NCI-H82 (cell line): ENCODE data around the gene GRIK2.
A peak's percentile ranks its signal among the peaks of the same experiment; 100 is the strongest.

Experiments
- DNase-seq: peaks from one replicate; lab custom pipeline; 2025; lab: John Stamatoyannopoulos, UW

The GRIK2 gene

DNA sequence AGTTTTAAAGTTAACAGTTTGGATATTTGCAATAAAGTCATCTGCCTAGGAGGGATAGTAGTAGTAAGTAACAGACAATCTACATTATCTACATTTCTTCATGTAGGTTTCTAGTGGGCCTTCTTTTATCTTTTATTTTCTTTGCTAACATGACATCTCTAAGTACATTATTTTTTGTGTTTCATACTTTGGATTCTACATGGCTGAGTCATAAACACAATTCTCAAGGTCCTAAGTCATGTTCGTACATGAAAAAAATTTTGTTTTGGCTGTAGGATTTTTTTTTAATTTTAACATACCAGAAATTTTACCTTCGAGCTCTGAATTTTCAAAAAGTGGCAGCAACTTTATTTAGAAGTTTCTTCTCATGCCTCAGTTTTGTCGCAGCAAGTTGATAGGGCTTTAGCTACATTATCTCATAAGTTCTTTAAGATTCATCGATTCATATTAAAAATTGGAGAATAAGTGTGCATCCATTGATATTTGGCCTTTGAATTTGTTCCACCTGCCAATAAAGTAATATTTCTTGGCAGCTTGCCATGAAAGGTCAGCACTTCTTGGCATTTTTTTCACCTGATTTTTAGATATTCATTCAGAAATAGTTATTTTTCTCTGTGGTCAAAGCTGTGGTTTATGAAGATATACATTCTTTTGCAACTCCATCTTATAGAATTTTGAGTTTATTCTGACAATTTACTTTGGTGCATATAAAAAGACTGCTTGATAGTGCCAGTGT, 146.2 kb downstream of the GRIK2 start:
- no peak for DNase-seq

DNA sequence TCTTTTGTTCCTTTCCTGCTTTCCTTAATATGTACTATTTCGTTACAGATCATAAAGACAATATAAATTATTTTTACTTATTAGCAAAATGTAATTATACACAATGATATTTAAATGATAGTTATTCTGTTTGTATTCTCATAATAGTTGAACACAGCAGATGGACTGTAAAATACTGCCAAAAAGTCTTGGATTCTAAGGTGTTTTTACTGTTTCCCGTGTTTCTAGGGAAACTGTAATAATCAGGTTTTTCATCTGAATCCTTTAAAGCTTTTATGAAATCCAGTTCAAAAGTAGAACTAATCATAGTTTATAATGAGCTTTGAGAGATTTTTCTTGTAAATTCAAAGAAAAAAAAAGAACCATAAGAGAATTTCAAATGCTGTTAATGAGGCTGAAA, 148.4 kb downstream of the GRIK2 start:
- no peak for DNase-seq

DNA sequence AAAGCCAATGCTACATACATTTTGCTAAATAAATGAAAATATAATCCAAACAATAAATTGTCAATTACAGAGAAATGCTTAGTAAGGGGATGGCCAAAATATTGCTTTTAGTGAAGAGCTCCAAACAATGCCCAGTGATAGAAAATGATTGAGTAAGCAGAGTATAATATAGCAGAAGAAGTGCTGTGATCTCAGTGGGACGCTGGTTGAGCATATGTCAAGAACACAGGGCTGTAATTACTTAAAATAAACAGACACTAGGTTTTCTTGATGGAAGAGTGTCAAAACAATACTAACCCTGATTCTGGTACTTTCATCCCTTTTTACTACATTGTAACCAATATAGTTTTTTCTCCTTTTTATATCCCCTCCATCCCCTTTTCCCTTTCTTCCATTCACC, 150.3 kb downstream of the GRIK2 start:
- DNase-seq, result no peak

DNA sequence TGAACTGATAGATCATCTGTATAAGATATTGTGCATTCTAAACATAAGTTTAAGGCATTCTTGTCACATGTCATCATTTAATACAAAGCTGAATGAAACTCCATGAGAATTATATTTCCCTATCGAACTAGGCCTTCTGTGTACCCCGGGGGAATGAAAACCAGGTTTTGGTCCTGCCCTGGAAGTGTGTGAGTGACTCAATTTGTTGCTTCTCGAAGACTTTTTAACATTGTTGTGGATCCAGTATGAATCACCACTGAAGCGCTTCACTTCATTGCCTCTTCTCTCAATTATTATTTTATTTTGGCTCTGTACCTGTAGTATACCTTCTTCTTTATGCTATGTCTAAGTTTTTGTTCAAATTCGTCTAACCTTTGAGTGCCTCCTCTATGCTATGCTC, 150.8 kb downstream of the GRIK2 start:
- peak; percentile 4 for DNase-seq

DNA sequence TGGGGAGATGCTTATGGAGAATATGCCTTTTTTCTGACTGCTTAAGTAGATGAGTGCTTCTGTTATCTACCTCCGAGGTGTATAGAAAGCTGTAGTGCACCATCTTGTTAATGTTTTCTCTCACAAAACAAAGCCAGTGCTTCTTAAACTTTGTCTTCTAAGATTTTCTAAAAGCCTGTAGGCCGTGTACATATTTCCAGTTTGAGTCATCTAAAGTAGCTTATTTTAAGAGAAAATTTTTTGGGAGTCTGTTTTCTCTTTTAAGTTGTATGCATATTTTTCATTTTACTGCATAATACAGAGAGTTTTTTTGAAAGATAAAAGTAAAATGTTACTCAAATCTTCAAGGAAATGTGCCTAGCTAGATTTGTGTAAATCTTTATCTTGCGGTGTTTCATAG, 151.7 kb downstream of the GRIK2 start:
- DNase-seq, result no peak

DNA sequence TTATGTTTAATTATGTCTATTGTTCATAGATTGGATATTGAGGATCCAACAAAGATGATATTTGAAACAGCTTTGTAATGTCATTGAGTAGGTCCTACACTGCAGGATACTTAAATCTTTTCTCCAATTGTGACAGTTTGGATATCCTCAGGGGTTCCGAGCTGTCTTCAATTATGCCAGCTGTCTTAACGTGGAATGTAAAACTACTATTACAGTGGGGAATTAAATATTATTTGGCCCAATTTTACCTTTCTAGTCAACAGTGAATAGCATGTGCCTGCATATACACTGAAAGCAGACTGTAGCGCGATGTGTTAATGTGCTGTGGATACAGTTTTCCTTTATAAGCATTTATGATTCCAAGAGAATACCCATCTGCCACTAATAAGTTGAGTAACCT, 156.9 kb downstream of the GRIK2 start:
- no peak for DNase-seq

DNA sequence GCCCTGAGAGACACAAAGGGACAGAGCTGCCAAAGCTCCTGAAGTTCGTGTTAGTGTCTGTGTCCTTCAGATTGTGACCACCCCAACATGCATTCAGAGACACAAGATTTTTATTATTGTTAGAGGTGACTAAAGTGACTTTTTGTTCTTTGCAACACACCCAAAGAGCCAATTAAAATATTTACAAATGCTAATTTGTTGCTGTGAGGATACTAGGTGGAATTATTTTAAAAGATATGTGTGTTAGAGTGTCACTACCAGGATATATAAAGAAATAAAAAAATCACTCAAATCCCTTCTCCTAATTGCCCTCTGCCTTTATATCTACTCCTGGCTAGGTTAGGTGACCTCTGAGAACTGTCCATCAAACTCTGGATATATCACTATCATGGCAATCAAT, 160.7 kb downstream of the GRIK2 start:
- DNase-seq, result no peak

DNA sequence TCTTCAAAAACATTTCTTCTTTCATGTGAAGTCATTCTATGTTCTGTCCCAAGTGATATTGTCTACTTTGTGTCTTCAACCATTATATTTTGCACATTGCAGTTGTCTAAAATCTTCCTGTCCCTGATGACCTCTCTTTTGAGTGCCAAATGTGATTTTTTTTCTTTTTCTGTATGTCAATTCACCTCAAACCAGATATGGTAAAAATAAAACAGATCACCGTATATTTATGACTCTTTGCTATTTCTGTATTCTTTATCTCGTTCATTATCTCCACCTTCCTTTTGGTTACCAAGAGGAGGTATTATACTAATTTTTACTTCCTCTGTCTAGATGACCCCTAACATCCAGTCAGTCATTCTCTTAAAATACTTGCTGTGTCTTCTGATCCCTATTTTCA, 165.2 kb downstream of the GRIK2 start:
- no peak for DNase-seq

DNA sequence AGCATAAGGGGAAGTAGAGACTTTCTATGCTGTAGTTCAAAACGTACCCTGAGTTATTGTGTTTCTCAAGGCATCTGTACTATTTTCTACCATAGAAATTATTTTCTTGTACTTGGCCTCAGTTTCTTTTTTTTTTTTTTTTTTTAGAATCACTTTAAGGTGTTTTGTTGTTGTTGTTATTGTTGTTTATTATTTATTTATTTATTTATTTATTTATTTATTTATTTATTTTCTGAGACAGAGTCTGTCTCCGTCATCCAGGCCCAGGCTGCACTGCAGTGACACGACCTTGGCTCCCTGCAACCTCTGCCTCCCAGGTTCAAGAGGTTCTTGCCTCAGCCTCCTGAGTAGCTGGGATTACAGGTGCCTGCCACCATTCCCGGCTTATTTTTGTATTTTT, 179.1 kb downstream of the GRIK2 start:
- no peak for DNase-seq

DNA sequence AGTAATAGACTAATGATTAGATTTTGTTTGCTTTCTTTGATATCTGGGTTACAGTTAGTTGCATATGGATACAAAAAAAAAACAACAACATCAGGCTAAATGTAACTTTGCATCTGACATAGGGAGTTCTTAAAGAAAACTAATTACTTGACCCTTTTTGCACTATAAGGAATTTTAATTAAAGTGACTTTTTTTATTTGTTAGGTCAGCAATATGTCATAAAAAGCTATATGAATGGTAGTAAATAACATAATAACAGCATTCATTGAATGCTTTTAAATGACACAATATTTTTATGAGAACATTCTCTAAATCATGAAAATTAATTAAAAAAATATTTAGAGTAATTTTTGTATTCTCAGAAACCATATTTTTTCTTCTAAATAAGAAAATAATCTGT, 183.6 kb downstream of the GRIK2 start:
- DNase-seq, result no peak

DNA sequence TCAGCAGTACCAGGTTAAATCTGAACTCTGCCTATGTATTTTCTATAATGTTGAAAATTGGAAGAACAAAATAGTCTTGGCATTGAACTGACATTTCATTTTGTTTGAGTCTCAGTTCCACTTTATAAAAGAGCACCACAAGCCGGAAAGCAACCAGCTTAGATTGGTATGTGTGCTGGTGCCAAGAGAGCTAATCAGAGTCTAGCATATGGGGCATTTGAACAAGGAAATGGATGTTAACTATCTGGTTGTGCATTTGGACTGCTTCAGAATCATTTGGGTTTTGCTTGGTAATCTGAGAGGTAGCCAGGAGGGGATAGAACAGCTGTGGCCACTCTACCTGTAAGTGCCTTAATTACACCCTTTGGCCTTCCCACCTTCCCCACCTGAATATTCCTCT, 184.8 kb downstream of the GRIK2 start:
- DNase-seq, result no peak

DNA sequence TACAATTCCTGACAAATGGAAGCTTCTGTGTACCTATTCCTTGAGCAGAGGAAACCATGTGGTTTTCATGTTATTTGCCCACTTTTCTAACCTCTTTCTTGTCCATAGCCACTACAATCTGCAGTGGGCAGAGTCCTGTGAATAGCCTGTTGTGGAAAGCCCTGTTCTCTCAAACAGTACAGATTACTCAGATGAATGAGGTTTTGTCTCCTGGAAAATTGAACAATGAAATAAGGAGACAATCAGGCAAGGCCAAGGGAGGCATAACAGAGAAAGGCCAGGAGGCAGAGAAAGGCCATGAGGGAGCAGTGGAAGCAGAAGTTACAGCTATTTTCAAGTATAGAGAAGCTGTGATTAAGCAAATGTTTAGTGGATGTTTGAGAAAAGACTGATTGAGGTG, 189.3 kb downstream of the GRIK2 start:
- no peak for DNase-seq

DNA sequence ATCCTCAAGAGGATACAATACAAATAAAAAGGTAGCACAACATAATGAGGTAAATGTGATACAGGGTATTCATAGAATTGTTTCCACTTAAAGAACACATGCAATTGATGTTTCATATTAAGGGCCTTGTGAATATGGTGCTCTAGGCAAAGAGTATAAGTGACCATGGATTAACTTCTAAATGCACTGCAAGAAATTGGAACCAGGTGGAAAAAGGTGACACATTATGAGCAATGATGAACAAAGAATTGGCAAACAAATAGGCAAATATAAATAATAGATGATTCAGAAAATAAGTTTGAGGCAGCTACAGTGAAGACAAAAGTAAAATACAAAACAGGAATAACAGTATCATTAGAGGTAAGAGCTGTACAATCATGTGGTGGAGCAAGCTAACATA, 192.0 kb downstream of the GRIK2 start:
- no peak for DNase-seq

DNA sequence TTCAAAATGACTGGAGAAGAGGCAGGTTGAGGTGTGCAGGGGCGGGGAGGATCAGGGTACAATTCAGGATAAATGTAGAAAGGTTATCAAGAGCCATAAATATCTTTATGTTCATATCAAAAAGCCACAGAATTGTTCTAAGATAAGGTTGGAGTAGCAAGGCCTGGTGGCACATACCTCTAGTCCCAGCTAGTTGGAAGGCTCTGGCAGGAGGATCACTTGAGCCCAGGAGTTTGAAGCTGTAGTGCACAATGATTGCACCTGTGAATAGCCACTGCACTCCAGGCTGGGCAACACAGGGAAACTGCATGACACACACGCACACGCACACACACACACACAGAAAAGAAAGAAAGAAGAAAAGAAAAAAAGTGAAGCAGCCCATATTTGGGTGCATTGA, 194.8 kb downstream of the GRIK2 start:
- DNase-seq, result no peak

DNA sequence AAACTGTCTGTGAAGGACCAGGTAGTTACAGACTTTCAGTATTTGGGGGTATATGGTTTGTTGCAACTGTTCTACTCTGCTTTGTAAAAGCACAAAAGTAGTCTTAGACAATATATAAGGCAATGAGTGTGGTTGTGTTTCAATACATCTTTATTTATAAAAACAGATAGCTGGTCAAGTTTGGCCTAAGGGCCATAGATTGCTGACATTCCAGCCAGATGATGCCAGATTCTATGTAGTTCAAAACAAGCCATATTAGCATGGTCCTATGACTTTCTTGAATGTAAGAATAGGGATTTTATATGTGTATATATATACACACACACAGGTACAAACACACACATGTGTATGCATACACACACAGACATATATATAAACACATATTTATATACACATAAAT, 201.8 kb downstream of the GRIK2 start:
- no peak for DNase-seq

DNA sequence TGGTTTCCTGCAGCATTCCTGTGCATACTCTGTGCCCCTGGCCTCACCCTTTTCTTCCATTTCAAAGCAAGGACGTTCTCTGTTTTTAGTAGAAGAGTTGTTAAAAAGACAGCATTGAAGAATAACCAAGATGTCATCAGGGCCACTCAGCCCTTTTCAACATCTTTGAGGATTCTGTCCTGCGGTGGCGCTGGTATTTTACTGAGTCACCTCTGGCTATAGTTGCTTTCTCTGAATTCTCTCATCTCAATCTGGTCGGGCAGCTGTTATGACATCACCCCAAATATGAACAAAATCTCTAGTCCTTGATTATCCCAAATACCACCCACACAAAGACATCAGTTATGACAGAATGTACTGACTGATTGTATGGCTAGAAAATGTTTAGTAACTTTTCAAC, 204.2 kb downstream of the GRIK2 start:
- DNase-seq, result no peak

DNA sequence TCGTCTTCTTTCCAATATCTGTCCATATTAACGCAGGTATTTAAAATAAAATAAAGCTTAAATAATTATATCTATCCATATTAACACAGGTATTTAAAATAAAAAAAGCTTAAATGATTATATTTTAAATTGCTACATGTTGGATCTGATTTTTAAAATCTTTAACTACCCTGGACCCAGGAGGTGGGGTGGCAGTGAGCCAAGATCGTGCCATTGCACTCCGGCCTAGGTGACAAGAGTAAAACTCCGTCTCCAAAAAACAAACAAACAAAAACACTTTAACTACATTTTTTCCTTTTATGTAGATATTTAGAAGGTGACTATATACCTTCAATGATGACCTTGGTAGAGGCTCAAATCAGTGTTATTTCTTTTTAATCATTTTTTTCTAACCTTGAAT, 211.9 kb downstream of the GRIK2 start:
- no peak for DNase-seq

DNA sequence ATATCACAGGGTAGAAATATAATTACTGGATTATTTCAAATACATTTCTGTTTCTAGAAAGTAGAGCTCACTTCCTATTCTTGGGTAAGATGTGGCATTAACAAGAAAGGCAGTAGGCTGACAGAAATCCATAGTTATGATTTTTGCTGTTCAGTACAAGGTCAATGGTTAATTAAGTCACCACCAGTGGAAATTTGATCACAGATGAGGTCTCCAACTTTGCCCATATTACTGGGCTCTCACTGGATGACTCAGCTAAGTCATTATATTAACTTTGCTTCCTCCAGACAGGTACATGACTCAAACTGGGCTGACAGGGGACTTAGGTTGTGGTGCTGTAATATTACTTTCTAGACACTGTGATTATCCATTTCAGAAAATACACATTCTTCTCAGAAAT, 212.4 kb downstream of the GRIK2 start:
- DNase-seq, result no peak

DNA sequence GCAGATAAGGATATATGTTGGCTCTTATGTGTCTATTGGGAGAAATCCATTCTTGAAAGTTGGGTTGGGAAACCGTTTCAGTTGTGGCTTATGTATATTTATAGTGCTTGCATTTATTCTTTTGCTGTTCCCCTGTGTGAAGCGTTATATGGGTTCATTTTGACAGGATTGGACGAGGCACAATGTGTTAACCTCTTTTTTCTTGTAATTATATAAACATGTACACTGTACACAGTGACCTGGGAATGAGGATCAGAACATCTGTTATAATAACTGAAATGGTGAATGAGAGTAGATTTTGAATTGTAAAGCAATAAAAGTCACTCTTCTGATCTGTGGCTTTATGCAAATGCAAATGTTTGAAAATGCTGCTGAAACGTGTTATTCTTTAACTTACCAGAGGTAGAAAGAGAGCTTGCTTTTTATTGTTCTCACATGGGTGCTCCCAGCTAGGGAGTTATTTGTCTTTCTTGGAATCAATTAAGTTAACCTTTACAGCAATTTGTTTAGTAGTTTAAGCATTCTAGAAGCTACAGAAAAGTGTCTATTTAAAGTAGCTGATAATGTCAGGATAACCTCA, 213.7 kb downstream of the GRIK2 start:
- DNase-seq, result no peak

DNA sequence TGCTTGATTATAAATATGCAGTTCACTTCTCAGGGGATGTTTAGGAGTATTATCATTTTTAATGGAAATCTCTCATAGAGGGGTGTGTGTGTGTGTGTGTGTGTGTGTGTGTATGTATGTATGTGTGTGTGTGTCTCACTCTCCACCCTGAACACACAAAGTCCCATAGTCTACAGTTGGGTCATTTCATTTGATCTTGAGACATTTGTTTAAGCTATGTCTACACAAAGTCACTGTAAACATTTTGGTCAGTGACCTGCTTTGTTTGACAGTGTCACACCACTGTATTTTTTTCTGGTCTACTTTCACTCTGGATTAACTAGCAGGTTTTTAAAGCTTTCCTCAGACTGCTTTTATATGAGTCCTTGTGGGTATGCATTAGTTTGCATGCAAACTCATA, 215.2 kb downstream of the GRIK2 start:
- DNase-seq, result no peak

DNA sequence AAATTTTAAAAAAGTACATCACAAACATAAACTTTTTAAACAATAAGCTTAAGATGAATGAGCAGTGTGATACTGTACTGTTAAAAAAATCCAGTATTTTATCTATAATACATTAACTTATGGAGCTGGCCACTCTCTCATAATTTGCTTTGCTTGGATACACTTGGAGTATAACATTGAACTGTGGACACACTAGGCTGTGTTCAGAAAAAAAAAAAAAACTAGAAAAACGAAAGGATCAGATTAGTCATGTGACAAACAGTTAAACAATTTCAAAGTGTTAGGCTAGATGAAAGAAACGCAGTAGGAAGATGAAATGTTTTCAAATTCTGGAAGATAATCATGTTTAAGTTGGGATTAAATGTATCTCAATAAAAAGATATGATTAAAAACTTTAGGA, 220.0 kb downstream of the GRIK2 start:
- no peak for DNase-seq

DNA sequence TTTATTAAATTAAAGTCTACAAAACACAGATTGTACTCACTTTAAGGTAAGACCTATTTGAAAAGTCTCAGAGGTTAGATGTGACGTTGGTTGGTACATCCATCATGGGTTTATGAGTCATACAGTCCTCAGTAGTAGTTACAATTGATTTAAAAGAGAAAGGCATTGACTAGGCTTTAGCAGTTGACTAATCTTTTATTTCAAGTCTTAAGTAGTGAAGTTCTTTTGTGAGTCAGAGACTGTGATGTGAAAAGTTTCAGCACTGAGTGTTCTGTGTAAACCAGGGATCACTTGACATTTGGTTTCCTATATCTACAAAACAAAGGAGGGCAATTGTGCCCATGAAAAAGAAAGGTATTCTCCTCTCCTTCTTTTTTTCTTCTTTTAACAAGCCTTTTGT, 221.3 kb downstream of the GRIK2 start:
- peak; percentile 6 for DNase-seq

DNA sequence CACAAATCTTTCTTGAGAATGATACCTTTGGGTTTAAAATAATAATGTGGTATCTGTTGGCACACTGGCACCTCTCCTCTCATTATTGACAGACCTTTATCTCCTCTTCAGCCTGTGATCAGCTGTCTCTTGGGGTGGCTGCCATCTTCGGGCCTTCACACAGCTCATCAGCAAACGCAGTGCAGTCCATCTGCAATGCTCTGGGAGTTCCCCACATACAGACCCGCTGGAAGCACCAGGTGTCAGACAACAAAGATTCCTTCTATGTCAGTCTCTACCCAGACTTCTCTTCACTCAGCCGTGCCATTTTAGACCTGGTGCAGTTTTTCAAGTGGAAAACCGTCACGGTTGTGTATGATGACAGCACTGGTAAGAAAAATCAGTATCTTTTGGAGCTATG, 232.8 kb downstream of the GRIK2 start:
- no peak for DNase-seq

DNA sequence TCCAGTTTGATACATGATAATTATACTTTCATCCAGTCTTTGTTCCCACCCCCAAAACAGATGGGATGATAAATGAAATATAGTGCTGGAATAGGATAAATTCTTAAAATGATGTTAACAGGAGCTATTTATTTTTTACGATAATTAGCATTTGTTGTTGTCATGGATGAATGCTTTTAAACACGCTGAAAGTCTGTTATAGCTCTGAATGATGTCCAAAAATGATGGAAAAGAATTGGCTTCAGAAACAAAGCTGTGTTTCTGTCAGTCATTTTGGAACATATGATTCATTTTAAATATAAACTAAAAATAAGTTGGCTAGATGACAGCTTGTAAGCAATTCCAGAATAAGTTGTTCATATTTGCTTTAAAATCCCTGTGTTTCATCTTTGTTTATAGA, 237.4 kb downstream of the GRIK2 start:
- DNase-seq, result no peak
